Esophagus squamous epithelium (tissue), 5 donors: ENCODE data around the gene KMT2E. TPM values are rescaled to one million over a fixed set of nuclear protein-coding genes. Genes with fewer than 3 reads are reported as not detected.

Experiments
- DNase-seq: peaks from one replicate; lab custom pipeline; 2025; lab: John Stamatoyannopoulos, UW
- H3K27ac ChIP-seq, 4 donors: fragments of 200-600 bp; sonication (generic); one replicate each; pipeline ENCODE4 v1.5.1; 2016 to 2019; ENCODE audit warnings: mild to moderate bottlenecking in 1 of 4
- H3K27me3 ChIP-seq, 4 donors: fragments of 200-600 bp; sonication (generic); 1 replicate in 3 of 4; 2 replicates in 1 of 4; pipeline versions ENCODE4 v1.5.1 to v1.6.0; 2017 to 2021; ENCODE audit warnings: antibody characterized with exemption in 1 of 4
- H3K36me3 ChIP-seq, 3 donors: fragments of 200-600 bp; sonication (generic); one replicate each; pipeline ENCODE4 v1.5.1; 2016 to 2019
- H3K4me1 ChIP-seq, 3 donors: fragments of 200-600 bp; sonication (generic); one replicate each; pipeline ENCODE4 v1.5.1; 2017 to 2019
- H3K4me3 ChIP-seq, 4 donors: fragments of 200-600 bp; sonication (generic); 1 replicate in 3 of 4; 2 replicates in 1 of 4; pipeline ENCODE4 v1.5.1; 2016 to 2019; ENCODE audit warnings: mild to moderate bottlenecking in 2 of 4, moderate library complexity in 1 of 4
- H3K9me3 ChIP-seq, 3 donors: fragments of 200-600 bp; sonication (generic); one replicate each; pipeline ENCODE4 v1.5.1; 2016 to 2019
- POLR2A ChIP-seq, 4 donors: fragments of 450-650 bp; IDR thresholded peaks; one replicate each; pipeline ENCODE4 v1.6.1; 2017; ENCODE audit warnings: antibody characterized with exemption in 4 of 4, mild to moderate bottlenecking in 4 of 4, moderate library complexity in 3 of 4
- WGBS, 2 donors: methylation state at CpG; one replicate each; pipeline ENCODE4 v1.1.5; 2018; 5-methylcytosine and 5-hydroxymethylcytosine counted together
- intact Hi-C: fragments of 100-400 bp; cut with DNase I; formaldehyde crosslinking; loops from one replicate; pipeline ENCODE4 v1.15.0; 2022
- total RNA-seq, 4 donors: library from RNA; depleted of rRNA; stranded (reverse); fragments of >200 nt; gene quantifications; one replicate each; pipeline ENCODE4 v1.1.0, GENCODE V29; 2016
- TF ChIP-seq, protein P1 (sequence below), 6 experiments: fragments of 450-650 bp in 4 of 6; fragments of 200-600 bp in 2 of 6; sonication (generic) in 2 of 6; IDR thresholded peaks; one replicate each; pipeline ENCODE4 v1.5.1; 2016 to 2019; ENCODE audit warnings: antibody characterized with exemption in 6 of 6, mild to moderate bottlenecking in 4 of 6, moderate library complexity in 4 of 6
- donor health status: DM: yes; HTN: yes; CAD: no.

The KMT2E gene
- 10 to 100 TPM; 37.2 to 80.5 (median 54.4) TPM for total RNA-seq

- TF ChIP-seq, protein P1, sequence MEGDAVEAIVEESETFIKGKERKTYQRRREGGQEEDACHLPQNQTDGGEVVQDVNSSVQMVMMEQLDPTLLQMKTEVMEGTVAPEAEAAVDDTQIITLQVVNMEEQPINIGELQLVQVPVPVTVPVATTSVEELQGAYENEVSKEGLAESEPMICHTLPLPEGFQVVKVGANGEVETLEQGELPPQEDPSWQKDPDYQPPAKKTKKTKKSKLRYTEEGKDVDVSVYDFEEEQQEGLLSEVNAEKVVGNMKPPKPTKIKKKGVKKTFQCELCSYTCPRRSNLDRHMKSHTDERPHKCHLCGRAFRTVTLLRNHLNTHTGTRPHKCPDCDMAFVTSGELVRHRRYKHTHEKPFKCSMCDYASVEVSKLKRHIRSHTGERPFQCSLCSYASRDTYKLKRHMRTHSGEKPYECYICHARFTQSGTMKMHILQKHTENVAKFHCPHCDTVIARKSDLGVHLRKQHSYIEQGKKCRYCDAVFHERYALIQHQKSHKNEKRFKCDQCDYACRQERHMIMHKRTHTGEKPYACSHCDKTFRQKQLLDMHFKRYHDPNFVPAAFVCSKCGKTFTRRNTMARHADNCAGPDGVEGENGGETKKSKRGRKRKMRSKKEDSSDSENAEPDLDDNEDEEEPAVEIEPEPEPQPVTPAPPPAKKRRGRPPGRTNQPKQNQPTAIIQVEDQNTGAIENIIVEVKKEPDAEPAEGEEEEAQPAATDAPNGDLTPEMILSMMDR (IDR thresholded peaks at IDR 0.05), result no peak
- peak in 3 of 4 donors; percentile 20 to 81 (median 47) for TF ChIP-seq POLR2A (IDR thresholded peaks at IDR 0.05)
- Histone ChIP-seq H3K9me3 (no peaks in the 10 kb centered on the region), H3K36me3 (no peaks in the 10 kb centered on the region), H3K27ac (peak within 1 kb of the TSS; percentile 99 to 100 (median 100)), H3K27me3 (no peaks in the 10 kb centered on the region), H3K4me3 (peak within 1 kb of the TSS; percentile 73 to 96 (median 93)), H3K4me1 (peaks cover 6 to 59% (median 13%) of the 10 kb centered on the region in 3 donors)
- WGBS, 2 donors, result 1% methylated on average over 20 to 25 of the region's 69 CpGs
- peak; percentile 61 for DNase-seq
- intact Hi-C loops, result no loop called here
These were observed at the start of gene KMT2E for GRCh38 chr7:105013816-105014692. Gene KMT2E (plus strand): TSS chr7:105014205. CDS start chr7:105040953, 26,748 bp downstream.

GRCh38 chr7:104964626-104965236 is 49.3 kb upstream of the KMT2E start:
- no peaks in the 10 kb centered on the region for H3K36me3 ChIP-seq
- intact Hi-C loops, result no loop called here
- peak overlapping the region; percentile 72 to 82 (median 78) for H3K27ac ChIP-seq
- H3K4me3 ChIP-seq, result no peak overlapping the region
- H3K4me1 ChIP-seq, result peaks cover 35 to 71% (median 54%) of the 10 kb centered on the region in 3 donors
- no peaks in the 10 kb centered on the region for H3K9me3 ChIP-seq
- TF ChIP-seq, protein P1 (IDR thresholded peaks at IDR 0.05), result no peak
- TF ChIP-seq POLR2A (IDR thresholded peaks at IDR 0.05), result no peak
- no peak for DNase-seq
- WGBS, 2 donors, result 60 to 61% methylated on average over 4 to 6 of the region's 6 CpGs
- H3K27me3 ChIP-seq, result no peaks in the 10 kb centered on the region

DNA sequence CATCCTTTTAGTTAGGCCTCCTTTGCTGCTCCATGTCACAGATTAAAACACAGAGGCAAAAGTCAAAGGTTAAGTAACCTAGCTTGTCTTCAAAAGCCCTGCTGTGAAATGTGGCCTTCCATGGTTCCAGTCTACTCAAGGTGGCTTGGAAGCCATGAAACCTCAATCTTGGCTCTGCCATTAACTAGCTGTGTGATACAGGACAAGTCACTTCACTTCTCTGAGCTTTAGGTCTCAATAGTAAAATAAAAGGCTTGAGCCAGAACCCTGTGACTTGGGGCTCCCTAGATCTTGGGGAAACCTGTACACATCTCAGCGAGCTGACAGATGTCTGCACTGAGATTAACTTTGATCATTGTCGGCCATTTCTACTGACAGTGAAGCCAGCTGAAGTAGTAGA is 48.0 kb upstream of the KMT2E start:
- intact Hi-C loops, result no loop called here
- H3K9me3 ChIP-seq, result no peaks in the 10 kb centered on the region
- DNase-seq, result no peak
- WGBS, 2 donors, result 93 to 96% methylated on average over 2 of the region's 2 CpGs
- peaks cover 30 to 65% (median 46%) of the 10 kb centered on the region in 3 donors for H3K4me1 ChIP-seq
- TF ChIP-seq, protein P1 (IDR thresholded peaks at IDR 0.05), result no peak
- TF ChIP-seq POLR2A (IDR thresholded peaks at IDR 0.05), result no peak
- H3K4me3 ChIP-seq, result no peak overlapping the region
- H3K27ac ChIP-seq, result no peak overlapping the region
- no peaks in the 10 kb centered on the region for H3K27me3 ChIP-seq
- H3K36me3 ChIP-seq, result no peaks in the 10 kb centered on the region

GRCh38 chr7:104967088-104967487 is 46.9 kb upstream of the KMT2E start:
- Histone ChIP-seq H3K4me3 (no peak overlapping the region), H3K4me1 (peaks cover 29 to 65% (median 46%) of the 10 kb centered on the region in 3 donors), H3K9me3 (no peaks in the 10 kb centered on the region), H3K36me3 (no peaks in the 10 kb centered on the region), H3K27me3 (no peaks in the 10 kb centered on the region), H3K27ac (peak overlapping the region in 2 of 4 donors; percentile 12 to 50)
- intact Hi-C loops, result no loop called here
- no peak for DNase-seq
- WGBS, 2 donors, result 96 to 100% methylated on average over 2 of the region's 2 CpGs
- no peak for TF ChIP-seq POLR2A (IDR thresholded peaks at IDR 0.05)
- TF ChIP-seq, protein P1 (IDR thresholded peaks at IDR 0.05), result no peak

DNA sequence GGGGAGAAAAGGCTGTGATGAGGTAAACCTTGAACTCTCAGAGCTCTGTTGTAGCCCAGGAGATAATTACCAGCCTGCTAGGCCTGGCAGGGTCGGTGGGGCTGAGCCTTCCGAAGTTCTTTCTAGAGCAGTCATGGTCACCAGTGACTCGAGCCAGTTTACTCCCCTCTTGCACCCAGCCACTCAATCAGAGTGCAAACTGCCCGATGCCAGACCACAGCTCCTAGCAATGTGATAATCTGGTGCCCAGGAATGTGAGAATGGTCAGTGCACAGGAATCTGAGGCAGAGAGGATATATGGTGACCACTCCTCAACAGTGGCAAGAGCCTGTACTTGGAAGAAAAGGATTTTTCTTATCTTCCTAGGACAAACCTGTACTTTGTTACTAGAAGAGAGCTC is 46.4 kb upstream of the KMT2E start:
- Histone ChIP-seq H3K27ac (peak overlapping the region in 3 of 4 donors; percentile 4 to 50 (median 12)), H3K4me1 (peaks cover 25 to 65% (median 46%) of the 10 kb centered on the region in 3 donors), H3K9me3 (no peaks in the 10 kb centered on the region), H3K27me3 (no peaks in the 10 kb centered on the region), H3K36me3 (no peaks in the 10 kb centered on the region), H3K4me3 (no peak overlapping the region)
- DNase-seq, result no peak
- 86 to 88% methylated on average over 4 of the region's 4 CpGs for WGBS, 2 donors
- TF ChIP-seq POLR2A (IDR thresholded peaks at IDR 0.05), result no peak
- intact Hi-C loops, result no loop called here
